Psoas muscle (tissue), 8 donors: Measurements from ENCODE around the gene CLEC2B. TPM values are rescaled to one million over a fixed set of nuclear protein-coding genes. Genes with fewer than 3 reads are reported as not detected.

ENCODE experiments used
- ATAC-seq, 4 donors: fragments of 200-7000 bp; cut with Tn5 transposase; one replicate each; pipeline ENCODE4 v1.9.1; 2020; ENCODE audit warnings: moderate library complexity in 3 of 4, mild to moderate bottlenecking in 2 of 4
- DNase-seq, 2 donors: peaks; one replicate each; pipeline ENCODE4 v3.0.0-alpha.2; 2020
- H3K27ac ChIP-seq: fragments of 200-600 bp; one replicate; pipeline ENCODE4 v1.8.0; 2022
- H3K27me3 ChIP-seq, 3 donors: fragments of 200-600 bp in 1 of 3; one replicate each; pipeline versions ENCODE4 v1.6.1 to v1.8.0; 2013 to 2022; ENCODE audit warnings: low read length in 2 of 3, mild to moderate bottlenecking in 2 of 3, moderate library complexity in 1 of 3; ENCODE audit not compliant: insufficient read depth in 3 of 3
- H3K36me3 ChIP-seq, 2 donors: fragments of 200-600 bp in 1 of 2; one replicate each; pipeline versions ENCODE4 v1.6.1 to v1.8.0; 2013 to 2022; ENCODE audit warnings: low read depth in 1 of 2, mild to moderate bottlenecking in 1 of 2, moderate library complexity in 1 of 2; ENCODE audit not compliant: insufficient read depth in 1 of 2
- H3K4me1 ChIP-seq: fragments of 200-600 bp; one replicate; pipeline ENCODE4 v1.8.0; 2022
- H3K4me3 ChIP-seq: fragments of 200-600 bp; one replicate; pipeline ENCODE4 v1.8.0; 2022; ENCODE audit warnings: mild to moderate bottlenecking
- H3K9me3 ChIP-seq: fragments of 200-600 bp; one replicate; pipeline ENCODE4 v1.8.0; 2022
- WGBS, 3 donors: extraction: QIAGEN DNeasy Blood & Tissue Kit; methylation state at CpG; one replicate each; pipeline versions ENCODE4 v1.1.6 to v1.1.7; 2013; 5-methylcytosine and 5-hydroxymethylcytosine counted together
- intact Hi-C, 2 donors: fragments of 100-400 bp; cut with DNase I; formaldehyde crosslinking; loops; one replicate each; pipeline versions ENCODE4 v1.11.0 to v1.14.2; 2022
- polyA plus RNA-seq, 3 donors: library from polyadenylated mRNA; stranded (reverse); fragments of 200-250 nt; gene quantifications; one replicate each; pipeline ENCODE4 v1.2.3, GENCODE V29; 2013
- total RNA-seq, 4 donors: library from RNA; stranded (reverse); fragmentation: NEBNext Ultra II Directional in 2 of 4; extraction: Animal tissue kit (Norgen Biotek cat#: 25700) in 2 of 4; gene quantifications; one replicate each; pipeline versions ENCODE4 v1.2.1 to v1.2.4, GENCODE V29; 2021 to 2023
- TF ChIP-seq, protein P1 (sequence below): fragments of 200-600 bp; IDR thresholded peaks from one replicate; pipeline ENCODE4 v1.8.0; 2022; ENCODE audit warnings: antibody characterized with exemption
- donor health status: healthy with polysubstance abuse.
- donor health status: DM: no; HTN: no; CAD: no; lungs with moderate emphysema.
- donor health status: Bipolar disorder and iron deficiency.
- donor health status: healthy.
- donor health status: DM: yes; HTN: yes; CAD: no.
- donor health status: DM: no; HTN: no; CAD: no.
- donor health status: DM: no; HTN: no; CAD: no.
- donor health status: DM: yes; HTN: yes; CAD: no.

The CLEC2B gene
- total and polyA plus RNA-seq, 7 donors: 5.5 to 24.9 (median 12.6) TPM

- peak overlapping the region; percentile 71 for H3K4me3 ChIP-seq
- TF ChIP-seq, protein P1, sequence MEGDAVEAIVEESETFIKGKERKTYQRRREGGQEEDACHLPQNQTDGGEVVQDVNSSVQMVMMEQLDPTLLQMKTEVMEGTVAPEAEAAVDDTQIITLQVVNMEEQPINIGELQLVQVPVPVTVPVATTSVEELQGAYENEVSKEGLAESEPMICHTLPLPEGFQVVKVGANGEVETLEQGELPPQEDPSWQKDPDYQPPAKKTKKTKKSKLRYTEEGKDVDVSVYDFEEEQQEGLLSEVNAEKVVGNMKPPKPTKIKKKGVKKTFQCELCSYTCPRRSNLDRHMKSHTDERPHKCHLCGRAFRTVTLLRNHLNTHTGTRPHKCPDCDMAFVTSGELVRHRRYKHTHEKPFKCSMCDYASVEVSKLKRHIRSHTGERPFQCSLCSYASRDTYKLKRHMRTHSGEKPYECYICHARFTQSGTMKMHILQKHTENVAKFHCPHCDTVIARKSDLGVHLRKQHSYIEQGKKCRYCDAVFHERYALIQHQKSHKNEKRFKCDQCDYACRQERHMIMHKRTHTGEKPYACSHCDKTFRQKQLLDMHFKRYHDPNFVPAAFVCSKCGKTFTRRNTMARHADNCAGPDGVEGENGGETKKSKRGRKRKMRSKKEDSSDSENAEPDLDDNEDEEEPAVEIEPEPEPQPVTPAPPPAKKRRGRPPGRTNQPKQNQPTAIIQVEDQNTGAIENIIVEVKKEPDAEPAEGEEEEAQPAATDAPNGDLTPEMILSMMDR: no peak
- intact Hi-C loops: loop anchor here in 1 of 2 donors (5.0 kb wide), 1 partner anchor 855 kb away; the partner anchor contains the start of gene YBX3
- H3K27me3 ChIP-seq: no peaks in the 10 kb centered on the region
- peaks cover 13% of the 10 kb centered on the region for H3K4me1 ChIP-seq
- DNase-seq (no peak), ATAC-seq (no peak)
- no peaks in the 10 kb centered on the region for H3K9me3 ChIP-seq
- no peaks in the 10 kb centered on the region for H3K36me3 ChIP-seq
- 36 to 57% (median 47%) methylated on average over 4 of the region's 4 CpGs for WGBS, 3 donors
- H3K27ac ChIP-seq: peak overlapping the region; percentile 51
Observed at GRCh38 chr12:9867531-9867930, 1.6 kb downstream of the CLEC2B start.

- intact Hi-C loops: loop anchor here in 1 of 2 donors (5.0 kb wide), 1 partner anchor 855 kb away; the partner anchor contains the start of gene YBX3
- Histone ChIP-seq H3K4me1 (peaks cover 13% of the 10 kb centered on the region), H3K9me3 (no peaks in the 10 kb centered on the region), H3K4me3 (peak overlapping the region; percentile 71), H3K27me3 (no peaks in the 10 kb centered on the region), H3K36me3 (no peaks in the 10 kb centered on the region), H3K27ac (peak overlapping the region; percentile 51)
- no peak for ATAC-seq
- DNase-seq: no peak
- TF ChIP-seq, protein P1: no peak
- 41 to 64% (median 51%) methylated on average over 4 of the region's 4 CpGs for WGBS, 3 donors
Observed at GRCh38 chr12:9866860-9867269, 2.3 kb downstream of the CLEC2B start.

DNA sequence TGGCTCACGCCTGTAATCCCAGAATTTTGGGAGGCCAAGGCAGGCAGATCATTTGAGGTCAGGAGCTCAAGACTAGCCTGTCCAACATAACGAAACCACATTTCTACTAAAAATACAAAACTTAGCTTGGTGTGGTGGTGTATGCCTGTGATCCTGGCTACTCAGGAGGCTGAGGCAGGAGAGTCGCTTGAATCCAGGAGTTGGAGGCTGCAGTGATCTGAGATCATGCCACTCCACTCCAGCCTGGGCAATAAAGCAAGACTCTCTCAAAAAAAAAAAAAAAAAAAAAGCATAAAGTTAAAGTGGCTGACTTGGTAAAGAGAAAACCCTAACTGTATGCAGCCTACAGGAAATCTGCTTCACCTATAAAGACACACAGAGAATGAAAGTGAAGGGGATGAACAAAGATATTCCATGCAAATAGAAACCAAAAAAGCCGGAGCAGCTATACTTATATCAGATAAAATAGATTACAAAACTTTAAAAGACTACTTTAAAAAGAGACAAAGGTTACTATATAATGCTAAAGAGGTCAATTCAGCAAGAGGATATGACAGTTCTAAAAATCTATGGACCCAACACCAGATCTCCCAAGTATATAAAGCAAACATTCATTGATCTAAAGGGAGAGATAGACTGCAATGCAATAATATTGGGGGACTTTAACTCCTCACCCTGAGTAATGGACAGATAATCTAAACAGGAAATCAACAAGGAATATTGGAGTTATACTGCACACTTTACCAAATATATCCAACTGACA, 4.1 kb downstream of the CLEC2B start:
- intact Hi-C loops: loop anchor here in 1 of 2 donors (5.0 kb wide), 1 partner anchor 857 kb away; the partner anchor contains the start of gene YBX3
- Histone ChIP-seq H3K4me3 (peak overlapping the region; percentile 71), H3K4me1 (no peaks in the 10 kb centered on the region), H3K9me3 (no peaks in the 10 kb centered on the region), H3K27ac (no peak overlapping the region), H3K27me3 (no peaks in the 10 kb centered on the region), H3K36me3 (no peaks in the 10 kb centered on the region)
- TF ChIP-seq, protein P1: no peak
- ATAC-seq (no peak), DNase-seq (no peak)
- 56 to 84% (median 70%) methylated on average over 4 of the region's 4 CpGs for WGBS, 3 donors

GRCh38 chr12:9858135-9858534, 11.0 kb downstream of the CLEC2B start:
- H3K4me1 ChIP-seq: peaks cover 4% of the 10 kb centered on the region
- no peak overlapping the region for H3K27ac ChIP-seq
- no peak overlapping the region for H3K4me3 ChIP-seq
- intact Hi-C loops: no loop called here
- ATAC-seq: no peak
- TF ChIP-seq, protein P1: no peak
- peaks cover 0 to 23% of the 10 kb centered on the region in 2 donors for H3K36me3 ChIP-seq
- H3K9me3 ChIP-seq: no peaks in the 10 kb centered on the region
- no peak for DNase-seq
- no peaks in the 10 kb centered on the region for H3K27me3 ChIP-seq
